BJ (cell line): ENCODE measurements around the gene WFIKKN1. TPM values are rescaled to one million over a fixed set of nuclear protein-coding genes. Genes with fewer than 3 reads are reported as not detected.

Experiments used
- CTCF ChIA-PET: fragments of 350-600 bp; formaldehyde crosslinking; extraction: SDS; loops from one replicate; lab custom pipeline; 2021; ENCODE audit warnings: antibody characterized with exemption, inconsistent platforms; lab: Yijun Ruan, JAX
- POLR2A ChIA-PET: fragments of 300-600 bp; sonication (Branson Sonifier 250); formaldehyde crosslinking; extraction: SDS; loops from one replicate; lab custom pipeline; 2021; ENCODE audit warnings: antibody characterized with exemption; lab: Charles Lee
- DNase-seq: peaks from one replicate; pipeline ENCODE4 v3.0.0-alpha.2; 2011; ENCODE audit warnings: low read depth
- H3K27me3 ChIP-seq: 2 replicates; pipeline ENCODE4 v1.6.0; 2011; ENCODE audit warnings: low read length; ENCODE audit not compliant: control insufficient read depth, insufficient read depth
- H3K36me3 ChIP-seq: 2 replicates; pipeline ENCODE4 v1.5.1; 2011; ENCODE audit warnings: low read length; ENCODE audit not compliant: control insufficient read depth, insufficient read depth
- H3K4me3 ChIP-seq: 2 replicates; pipeline ENCODE4 v1.5.1; 2011; ENCODE audit warnings: low read depth, mild to moderate bottlenecking, control low read depth, low read length
- CTCF ChIP-seq: IDR thresholded peaks from 2 replicates; pipeline ENCODE4 v1.5.1; 2011; ENCODE audit warnings: low read depth, mild to moderate bottlenecking, control low read depth, inconsistent platforms, low read length, moderate library complexity; ENCODE audit not compliant: insufficient read depth
- polyA plus RNA-seq: library from polyadenylated mRNA; depleted of rRNA; stranded (reverse); fragments of >200 nt; gene quantifications from 2 replicates; pipeline ENCODE4 v1.2.3, GENCODE V29; 2011

The WFIKKN1 gene
- polyA plus RNA-seq, 1 experiment: not detected

GRCh38 chr16:676565-676902, 45.7 kb downstream of the WFIKKN1 start:
- ChIA-PET CTCF (interaction anchor here (1.9 kb wide), 1 partner anchor 9 kb away, joined by 6 read pairs; the partner anchor contains the start of gene RHOT2), POLR2A (no interaction called here)
- no peaks in the 10 kb centered on the region for H3K27me3 ChIP-seq
- TF ChIP-seq CTCF: no peak
- no peak for DNase-seq
- H3K36me3 ChIP-seq: peaks cover 22% of the 10 kb centered on the region
- no peak overlapping the region for H3K4me3 ChIP-seq

DNA sequence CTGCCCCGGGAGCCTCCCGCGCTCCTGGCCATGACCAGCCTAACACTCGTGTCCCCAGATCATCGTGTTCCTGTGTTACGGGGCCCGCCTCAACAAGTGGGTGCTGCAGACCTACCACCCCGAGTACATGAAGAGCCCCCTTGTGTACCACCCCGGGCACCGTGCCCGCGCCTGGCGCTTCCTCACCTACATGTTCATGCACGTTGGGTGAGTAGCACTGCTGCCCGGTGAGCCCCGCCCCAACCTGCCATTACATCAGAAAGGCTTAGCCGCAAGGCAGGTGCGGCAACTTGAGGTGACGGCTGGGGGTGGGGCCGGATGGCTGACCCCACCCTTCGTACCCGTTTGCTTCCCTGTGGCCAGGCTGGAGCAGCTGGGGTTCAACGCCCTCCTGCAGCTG, 46.1 kb downstream of the WFIKKN1 start:
- no peak for TF ChIP-seq CTCF
- ChIA-PET POLR2A (no interaction called here), CTCF (interaction anchor here (1.9 kb wide), 1 partner anchor 9 kb away, joined by 6 read pairs; the partner anchor contains the start of gene RHOT2)
- no peaks in the 10 kb centered on the region for H3K27me3 ChIP-seq
- DNase-seq: no peak
- peaks cover 23% of the 10 kb centered on the region for H3K36me3 ChIP-seq
- no peak overlapping the region for H3K4me3 ChIP-seq

- ChIA-PET POLR2A (no interaction called here), CTCF (interaction anchor here (1.9 kb wide), 1 partner anchor 10 kb away, joined by 6 read pairs; the partner anchor contains the start of gene RHOT2)
- no peak for DNase-seq
- Histone ChIP-seq H3K27me3 (no peaks in the 10 kb centered on the region), H3K4me3 (no peak overlapping the region), H3K36me3 (peaks cover 23% of the 10 kb centered on the region)
- TF ChIP-seq CTCF: no peak
Measured at GRCh38 chr16:677316-678190, 46.8 kb downstream of the WFIKKN1 start.

- H3K27me3 ChIP-seq: no peaks in the 10 kb centered on the region
- no peak for TF ChIP-seq CTCF
- peaks cover 23% of the 10 kb centered on the region for H3K36me3 ChIP-seq
- DNase-seq: no peak
- CTCF ChIA-PET: interaction anchor here (4.5 kb wide), 1 partner anchor 11 kb away, joined by 20 read pairs; the partner anchor contains the start of gene RHOT2
- no peak overlapping the region for H3K4me3 ChIP-seq
- POLR2A ChIA-PET: no interaction called here
Measured at GRCh38 chr16:678209-678857, 47.5 kb downstream of the WFIKKN1 start.
